H9 (cell line): ENCODE data around the gene SUN1. TPM values are rescaled to one million over a fixed set of nuclear protein-coding genes. Genes with fewer than 3 reads are reported as not detected.

Experiments
- DNase-seq: peaks from one replicate; pipeline ENCODE4 v3.0.0-alpha.2; 2017
- H2AFZ ChIP-seq: one replicate; pipeline ENCODE4 v1.6.1; 2013; ENCODE audit warnings: mild to moderate bottlenecking, low read length, control low read depth, moderate library complexity
- H2AK5ac ChIP-seq: 2 replicates; pipeline ENCODE4 v1.6.1; 2013; ENCODE audit warnings: low read length, control low read depth, mixed read lengths; ENCODE audit not compliant: insufficient read length
- H2BK120ac ChIP-seq: one replicate; pipeline ENCODE4 v1.6.1; 2013; ENCODE audit warnings: low read depth, mild to moderate bottlenecking, low read length, control low read depth, inconsistent platforms; ENCODE audit not compliant: poor library complexity, severe bottlenecking
- H2BK12ac ChIP-seq: 2 replicates; pipeline ENCODE4 v1.6.1; 2013; ENCODE audit warnings: low read length, control low read depth, mixed read lengths, low read depth; ENCODE audit not compliant: insufficient read length
- H2BK15ac ChIP-seq: 2 replicates; pipeline ENCODE4 v1.6.1; 2013; ENCODE audit warnings: low read depth, low read length, control low read depth
- H2BK20ac ChIP-seq: one replicate; pipeline ENCODE4 v1.6.1; 2013; ENCODE audit warnings: low read depth, mild to moderate bottlenecking, low read length, control low read depth, inconsistent platforms; ENCODE audit not compliant: poor library complexity, severe bottlenecking
- H2BK5ac ChIP-seq: 2 replicates; pipeline ENCODE4 v1.6.1; 2013; ENCODE audit warnings: low read length, control low read depth, mixed read lengths; ENCODE audit not compliant: insufficient read length
- H3K14ac ChIP-seq: 2 replicates; pipeline ENCODE4 v1.6.1; 2013; ENCODE audit warnings: low read length, control low read depth; ENCODE audit not compliant: insufficient read depth
- H3K18ac ChIP-seq: 2 replicates; pipeline ENCODE4 v1.6.1; 2013; ENCODE audit warnings: low read depth, mild to moderate bottlenecking, mixed read lengths, low read length, control low read depth; ENCODE audit not compliant: insufficient read length
- H3K23ac ChIP-seq: 2 replicates; pipeline ENCODE4 v1.6.1; 2013; ENCODE audit warnings: low read length, control low read depth, mixed read lengths, low read depth; ENCODE audit not compliant: insufficient read length
- H3K23me2 ChIP-seq: 2 replicates; pipeline ENCODE4 v1.6.1; 2013; ENCODE audit warnings: low read depth, mild to moderate bottlenecking, mixed read lengths, low read length, control low read depth; ENCODE audit not compliant: insufficient read length, poor library complexity, severe bottlenecking
- H3K27ac ChIP-seq: 2 replicates; pipeline ENCODE4 v1.5.1; 2013; ENCODE audit warnings: low read length, control low read depth, mixed read lengths, low read depth; ENCODE audit not compliant: insufficient read length
- H3K27me3 ChIP-seq: 2 replicates; pipeline ENCODE4 v1.6.1; 2013; ENCODE audit warnings: low read length, control low read depth, inconsistent platforms; ENCODE audit not compliant: insufficient read depth
- H3K4ac ChIP-seq: 2 replicates; pipeline ENCODE4 v1.6.1; 2013; ENCODE audit warnings: low read depth, mild to moderate bottlenecking, control low read depth, inconsistent platforms, low read length, moderate library complexity
- H3K4me1 ChIP-seq: 2 replicates; pipeline ENCODE4 v1.6.1; 2013; ENCODE audit warnings: low read length, control low read depth, inconsistent platforms; ENCODE audit not compliant: insufficient read depth
- H3K4me2 ChIP-seq: 2 replicates; pipeline ENCODE4 v1.6.1; 2013; ENCODE audit warnings: low read length, control low read depth, mixed read lengths; ENCODE audit not compliant: insufficient read length, insufficient read depth
- H3K56ac ChIP-seq: 2 replicates; pipeline ENCODE4 v1.6.1; 2013; ENCODE audit warnings: low read depth, mild to moderate bottlenecking, mixed read lengths, low read length, control low read depth; ENCODE audit not compliant: insufficient read length
- H3K79me1 ChIP-seq: 2 replicates; pipeline ENCODE4 v1.6.1; 2013; ENCODE audit warnings: low read depth, mild to moderate bottlenecking, moderate library complexity, low read length, control low read depth, inconsistent platforms; ENCODE audit not compliant: insufficient read depth, poor library complexity, severe bottlenecking
- H3K79me2 ChIP-seq: 2 replicates; pipeline ENCODE4 v1.6.1; 2013; ENCODE audit warnings: low read length, control low read depth, inconsistent platforms; ENCODE audit not compliant: insufficient read depth
- H3K9ac ChIP-seq: 2 replicates; pipeline ENCODE4 v1.6.1; 2013; ENCODE audit warnings: low read length, control low read depth, mixed read lengths; ENCODE audit not compliant: insufficient read length; ENCODE audit errors: extremely low read depth
- H3K9me3 ChIP-seq: one replicate; pipeline ENCODE4 v1.6.1; 2013; ENCODE audit warnings: low read depth, low read length, inconsistent platforms; ENCODE audit not compliant: control insufficient read depth
- H3T11ph ChIP-seq: one replicate; pipeline ENCODE4 v1.6.1; 2013; ENCODE audit warnings: mild to moderate bottlenecking, low read length, control low read depth, inconsistent platforms
- H4K20me1 ChIP-seq: one replicate; pipeline ENCODE4 v1.6.1; 2013; ENCODE audit not compliant: control insufficient read depth, insufficient read length, insufficient read depth
- H4K5ac ChIP-seq: 2 replicates; pipeline ENCODE4 v1.6.1; 2013; ENCODE audit warnings: low read depth, mild to moderate bottlenecking, mixed read lengths, low read length, control low read depth; ENCODE audit not compliant: insufficient read length
- H4K8ac ChIP-seq: replicated peaks from 2 replicates; pipeline ENCODE4 v1.6.1; 2013; ENCODE audit warnings: low read length, control low read depth, mixed read lengths, low read depth; ENCODE audit not compliant: insufficient read length
- H4K91ac ChIP-seq: 2 replicates; pipeline ENCODE4 v1.6.1; 2013; ENCODE audit warnings: low read depth, mild to moderate bottlenecking, moderate library complexity, mixed read lengths, low read length, control low read depth; ENCODE audit not compliant: insufficient read length
- H3K27ac Mint-ChIP-seq, 3 experiments: 2 replicates in 2 of 3; 3 replicates in 1 of 3; pipeline ENCODE4 v1.8.0; 2020 to 2021; ENCODE audit warnings: mixed read lengths in 3 of 3, mild to moderate bottlenecking in 1 of 3, moderate library complexity in 1 of 3
- H3K27me3 Mint-ChIP-seq: 2 replicates; pipeline ENCODE4 v1.8.0; 2021; ENCODE audit warnings: low read depth, mild to moderate bottlenecking, moderate library complexity, mixed read lengths
- H3K36me3 Mint-ChIP-seq, 3 experiments: 2 replicates in 2 of 3; 3 replicates in 1 of 3; pipeline ENCODE4 v1.8.0; 2020 to 2021; ENCODE audit warnings: low read depth in 3 of 3, mixed read lengths in 3 of 3; ENCODE audit not compliant: insufficient read depth in 1 of 3
- H3K4me1 Mint-ChIP-seq, 2 experiments: 2 replicates each; pipeline ENCODE4 v1.8.0; 2020; ENCODE audit warnings: mixed read lengths in 2 of 2
- H3K4me3 Mint-ChIP-seq, 2 experiments: 2 replicates in 1 of 2; 3 replicates in 1 of 2; pipeline ENCODE4 v1.8.0; 2020 to 2021; ENCODE audit warnings: mild to moderate bottlenecking in 2 of 2, mixed read lengths in 2 of 2, moderate library complexity in 1 of 2
- H3K9me3 Mint-ChIP-seq, 2 experiments: 2 replicates in 1 of 2; 3 replicates in 1 of 2; pipeline ENCODE4 v1.8.0; 2020; ENCODE audit warnings: mild to moderate bottlenecking in 2 of 2, mixed read lengths in 2 of 2, moderate library complexity in 1 of 2
- CTCF ChIP-seq: fragments of 200-600 bp; sonication (generic); conservative IDR thresholded peaks from 3 replicates; pipeline ENCODE4 v1.8.0; 2021; ENCODE audit warnings: antibody characterized with exemption, mild to moderate bottlenecking
- WGBS: extraction: QIAGEN DNeasy Blood & Tissue Kit; methylation state at CpG from one replicate; pipeline ENCODE4 v1.1.7; 2013; ENCODE audit warnings: missing lambda C conversion rate, low lambda C conversion rate, mixed read lengths; ENCODE audit not compliant: insufficient read length; ENCODE audit errors: extremely low coverage; 5-methylcytosine and 5-hydroxymethylcytosine counted together
- total RNA-seq: library from RNA; stranded (reverse); gene quantifications from 2 replicates; pipeline ENCODE4 v1.2.1, GENCODE V29; 2021

Gene SUN1
- total RNA-seq, 1 experiment from 2014 or later = 118 TPM

- Histone ChIP-seq H3K27me3 (no peaks in the 10 kb centered on the region), H3T11ph (no peak overlapping the region), H2BK5ac (no peak overlapping the region), H3K14ac (no peak overlapping the region), H3K4ac (no peak overlapping the region), H4K5ac (no peak overlapping the region), H3K9me3 (no peaks in the 10 kb centered on the region), H3K4me2 (no peak overlapping the region), H3K79me2 (no peaks in the 10 kb centered on the region; the same call in 1 of the 2 replicates), H2BK120ac (no peak overlapping the region), H3K4me1 (no peaks in the 10 kb centered on the region), H4K20me1 (no peaks in the 10 kb centered on the region), H4K8ac (no peak overlapping the region), H4K91ac (no peak overlapping the region), H3K9ac (no peak overlapping the region), H3K23ac (no peak overlapping the region), H3K27ac (no peak overlapping the region), H3K79me1 (no peaks in the 10 kb centered on the region), H2AFZ (no peak overlapping the region), H2BK12ac (no peak overlapping the region), H2BK15ac (no peak overlapping the region), H3K23me2 (no peaks in the 10 kb centered on the region), H2BK20ac (no peak overlapping the region), H2AK5ac (no peak overlapping the region), H3K56ac (no peak overlapping the region), H3K18ac (no peak overlapping the region)
- peaks cover 3 to 7% of the 10 kb centered on the region in 2 experiments; a peak in 3 of 5 replicates for H3K9me3 Mint-ChIP-seq
- H3K4me1 Mint-ChIP-seq = peaks cover 0 to 4% of the 10 kb centered on the region in 2 experiments; a peak in 1 of 4 replicates
- TF ChIP-seq CTCF = no peak
- DNase-seq = no peak
- whole genome bisulfite sequencing = no CpG with 5 or more reads among the region's 22 CpGs
- H3K27ac Mint-ChIP-seq = peak overlapping the region in 1 of 3 experiments; percentile 95; a peak in 1 of 7 replicates
- H3K36me3 Mint-ChIP-seq = peaks cover 62 to 84% (median 76%) of the 10 kb centered on the region in 3 experiments
- H3K4me3 Mint-ChIP-seq = no peak overlapping the region
- no peaks in the 10 kb centered on the region for H3K27me3 Mint-ChIP-seq
Observed at GRCh38 chr7:845091-845490, 12.8 kb downstream of the SUN1 start.
